Stimulated activated CD4-positive, alpha-beta T cell treated with anti-CD3 and anti-CD28 coated beads, Interleukin-2, amount 100 ng/mL, for 48 hours (primary cell): ENCODE data around the gene MRPS10.
"Not testable (repeated sequence)": the region's sequence is repeated elsewhere in the genome, so short reads cannot be mapped to it uniquely, and the experiment has no call there.

Source experiments
- DNase-seq, 2 donors: peaks; one replicate each; pipeline ENCODE4 v3.0.0-alpha.2; 2020

MRPS10 gene

DNA sequence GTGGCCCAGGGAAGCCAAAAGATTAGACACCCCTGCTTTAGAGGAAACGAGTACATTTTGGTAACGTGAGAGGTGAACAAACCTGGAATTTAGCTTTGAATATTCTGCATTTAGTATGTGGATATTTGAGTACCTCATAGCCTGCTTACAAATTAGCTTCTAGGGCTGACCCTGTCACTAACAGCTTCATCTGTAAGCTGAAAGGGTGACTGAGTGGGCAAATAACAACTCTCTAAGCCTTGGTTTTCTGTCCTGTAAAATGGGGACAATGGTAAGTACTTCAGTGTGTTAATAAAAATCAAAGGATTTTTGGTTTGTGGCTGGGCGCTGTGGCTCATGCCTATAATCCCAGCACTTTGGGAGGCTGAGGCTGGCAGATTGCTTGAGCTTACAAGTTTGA is 14.5 kb downstream of the MRPS10 start:
- DNase-seq = no peak

DNA sequence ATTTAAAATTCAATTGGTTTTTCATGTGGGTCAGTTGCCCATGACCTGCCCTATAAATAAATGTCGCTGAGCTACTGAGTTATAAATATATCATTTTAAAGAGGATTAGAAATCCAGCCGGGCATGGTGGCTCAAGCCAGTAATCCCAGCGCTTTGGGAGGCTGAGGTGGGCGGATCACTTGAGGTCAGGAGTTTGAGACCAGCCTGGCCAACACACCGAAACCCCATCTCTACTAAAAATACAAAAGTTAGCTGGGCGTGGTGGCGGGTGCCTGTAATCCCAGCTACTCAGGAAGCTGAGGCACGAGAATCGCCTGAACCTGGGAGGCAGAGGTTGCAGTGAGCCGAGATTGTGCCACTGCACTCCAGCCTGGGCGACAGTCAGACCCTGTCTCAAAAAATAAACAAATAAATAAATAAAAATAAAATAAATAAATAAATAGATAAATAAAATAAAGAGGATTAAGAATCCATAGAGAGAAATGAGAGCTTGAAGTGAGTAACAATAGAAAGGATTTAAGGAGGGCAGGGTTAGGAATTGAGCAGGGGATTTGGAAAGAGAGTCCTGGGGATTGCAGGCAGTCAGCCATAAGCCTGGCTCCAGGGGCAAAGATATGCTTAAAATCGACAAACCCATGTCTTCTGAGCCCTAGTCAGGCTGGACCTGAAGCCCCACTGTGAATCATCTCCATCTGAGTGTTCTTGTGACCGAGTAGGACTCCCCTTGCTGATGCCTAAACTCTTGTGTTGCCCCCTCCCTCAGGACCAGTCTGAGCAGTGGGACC is 15.3 kb downstream of the MRPS10 start:
- not testable (repeated sequence) for DNase-seq

DNA sequence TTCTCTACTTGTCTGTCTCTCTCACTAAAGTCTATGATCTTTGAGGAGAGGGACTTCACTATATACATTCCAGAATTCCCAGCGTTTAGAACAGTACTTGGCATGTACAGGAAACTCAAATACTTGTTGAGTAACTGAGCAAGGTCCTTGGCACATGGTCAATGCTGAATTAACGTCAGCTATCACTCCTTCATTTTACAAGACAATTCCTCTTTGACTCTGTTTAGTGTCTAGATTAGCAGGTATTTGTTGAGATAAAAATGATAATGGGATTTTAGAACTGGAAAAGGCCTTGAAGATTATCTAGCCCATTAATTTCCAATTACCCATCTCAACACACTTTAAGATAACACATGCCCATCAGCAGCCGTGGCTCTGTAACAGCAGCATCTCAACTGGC is 16.3 kb downstream of the MRPS10 start:
- no peak for DNase-seq

DNA sequence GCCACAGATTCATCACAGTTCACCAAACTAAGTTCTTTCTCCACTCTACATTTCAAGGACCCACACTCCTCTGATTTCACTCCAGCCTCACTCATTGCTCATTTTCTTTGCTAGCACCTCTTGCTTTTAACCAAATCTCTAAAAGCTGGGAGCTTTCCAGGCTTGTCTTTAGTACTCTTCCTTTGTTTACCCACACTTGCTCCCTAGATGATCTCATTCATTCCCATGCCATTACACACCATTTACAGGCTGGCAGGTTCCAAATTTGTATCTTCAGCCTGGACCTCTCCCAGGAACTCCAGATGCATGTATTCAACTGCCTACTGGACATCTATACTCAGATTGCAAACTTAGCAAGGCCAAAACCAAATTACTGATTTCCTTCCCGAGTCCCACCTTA is 17.6 kb downstream of the MRPS10 start:
- DNase-seq = no peak

DNA sequence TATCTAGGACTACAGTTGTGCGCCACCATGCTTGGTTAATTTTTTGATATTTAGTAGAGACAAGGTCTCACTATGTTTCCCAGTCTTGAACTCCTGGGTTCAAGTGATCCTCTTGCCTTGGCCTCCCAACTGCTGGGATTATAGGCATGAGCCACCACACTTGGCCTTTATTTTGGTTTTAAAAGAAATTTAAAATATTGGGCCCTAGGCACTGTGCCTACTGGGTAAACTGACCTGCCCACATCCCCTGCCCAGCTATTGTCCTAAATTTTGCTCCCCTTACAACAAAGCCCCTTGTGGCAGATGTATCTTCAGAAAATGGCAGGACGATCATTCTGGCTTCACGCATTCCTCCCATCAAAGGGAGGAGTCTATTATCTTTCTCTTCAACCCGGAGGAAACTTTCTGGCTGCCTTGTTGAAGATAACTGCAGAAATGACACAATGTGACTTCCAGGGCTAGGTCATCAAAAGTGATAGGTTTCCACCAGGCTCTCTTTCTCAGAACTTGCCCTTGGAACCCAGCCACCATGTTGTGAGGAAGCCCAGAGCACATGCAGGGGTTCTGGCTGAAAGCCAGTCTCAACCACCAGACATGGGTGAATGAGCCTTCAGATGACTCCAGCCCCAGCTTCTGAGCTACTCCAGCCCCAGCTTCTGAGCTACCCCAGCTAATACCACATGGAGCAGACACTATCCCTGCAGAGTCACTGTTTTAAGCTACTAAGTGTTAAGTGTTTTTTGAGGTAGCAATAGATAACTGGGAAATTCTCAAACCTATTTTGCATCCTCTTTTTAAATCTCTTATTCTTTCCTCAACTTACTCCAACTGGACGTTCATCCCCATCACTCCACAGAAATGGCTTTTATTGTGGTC is 18.3 kb downstream of the MRPS10 start:
- no peak for DNase-seq

DNA sequence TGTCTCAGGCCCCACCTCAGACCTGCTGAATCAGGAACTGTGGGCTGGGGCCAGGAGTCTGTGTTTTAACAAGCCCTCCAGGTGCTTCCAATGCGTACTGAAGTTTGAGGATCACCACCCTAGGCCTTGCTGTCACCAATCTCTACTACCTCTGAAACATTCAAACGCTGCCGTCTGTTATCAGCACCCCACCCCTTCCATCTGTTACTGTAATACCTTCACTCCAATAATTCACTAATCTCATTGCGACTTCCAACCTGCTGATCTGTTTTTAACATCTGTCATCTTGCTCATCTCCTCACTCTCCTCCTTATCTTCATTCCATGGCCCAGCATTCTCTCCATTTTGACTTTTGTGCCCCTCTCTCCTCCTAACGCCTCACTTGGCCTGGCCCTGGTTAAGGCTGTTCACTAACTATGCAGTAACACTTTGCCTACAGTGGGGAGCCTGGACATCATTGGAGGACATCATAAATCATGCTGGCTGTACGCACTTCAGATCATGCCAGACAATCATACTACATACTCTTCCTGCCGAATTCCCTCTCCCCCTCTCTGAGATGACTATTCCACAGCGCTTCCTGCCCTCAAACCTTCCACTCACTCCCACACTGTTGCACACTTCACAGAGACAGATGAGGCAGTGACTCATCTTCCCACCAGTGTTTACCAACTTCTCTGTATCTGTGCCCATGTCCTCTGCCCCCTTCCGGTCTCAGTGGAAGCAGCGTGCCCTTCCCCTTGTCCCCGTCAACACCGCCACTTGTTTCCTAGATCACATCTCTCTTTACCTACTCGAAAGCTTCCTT is 19.9 kb downstream of the MRPS10 start:
- DNase-seq = no peak

DNA sequence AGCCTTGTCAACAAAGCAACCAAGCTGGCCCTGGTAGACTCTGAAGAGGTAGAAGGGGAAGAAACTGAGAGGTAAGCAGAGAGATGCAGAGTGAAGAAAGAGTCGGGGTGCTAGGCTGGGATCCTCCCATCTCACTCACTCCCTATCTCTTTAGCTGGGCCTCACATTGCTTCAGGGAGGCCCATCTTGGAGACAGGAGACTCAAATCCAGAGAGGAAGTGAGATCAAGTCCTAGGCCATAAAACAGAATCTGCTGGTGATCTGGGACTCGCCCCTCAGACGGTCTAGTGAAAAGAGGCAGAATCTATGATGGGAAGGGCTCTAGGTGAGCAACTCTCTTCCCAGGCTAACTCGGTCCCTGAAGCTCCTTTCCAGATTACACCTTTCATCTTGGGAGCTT is 22.2 kb downstream of the MRPS10 start:
- DNase-seq = no peak

DNA sequence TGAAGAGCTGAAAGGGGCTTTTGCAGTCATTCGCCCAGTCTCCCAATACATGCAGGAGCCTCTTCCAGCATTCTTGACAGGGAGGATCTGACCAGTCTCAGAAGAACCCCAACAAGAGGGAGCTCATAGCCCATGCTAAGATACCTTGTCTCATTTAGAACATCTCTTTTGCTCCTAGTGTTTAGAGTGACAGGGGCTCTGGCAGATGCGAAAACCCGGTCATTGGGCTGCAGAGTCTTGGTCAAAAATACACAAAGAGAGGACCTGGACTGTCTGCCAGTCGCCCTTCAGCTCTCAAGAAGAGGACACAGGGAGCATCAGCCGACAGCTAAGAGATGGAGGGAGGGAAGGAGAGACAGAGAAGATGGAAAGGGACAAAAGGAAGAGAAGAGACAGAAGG is 23.6 kb downstream of the MRPS10 start:
- DNase-seq = no peak

DNA sequence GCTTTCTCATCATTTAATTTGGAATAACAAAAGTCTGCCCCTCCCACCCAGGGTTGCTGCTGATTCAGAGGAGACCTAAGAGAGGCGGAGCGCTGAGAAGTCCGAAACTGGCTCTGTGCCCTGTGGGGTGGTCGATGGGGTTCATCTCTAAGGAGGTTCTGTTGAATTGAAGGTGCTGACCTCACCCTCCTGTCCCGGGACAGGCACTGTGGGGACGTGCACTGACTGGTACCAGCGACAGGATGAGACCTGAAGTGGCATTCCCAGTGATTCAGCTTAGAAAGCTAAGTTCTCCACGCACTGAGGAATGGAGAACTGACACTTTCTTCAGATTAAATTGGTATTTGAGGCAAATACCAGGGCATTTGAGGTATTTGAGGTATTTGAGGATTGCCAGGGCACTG is 24.2 kb downstream of the MRPS10 start:
- no peak for DNase-seq

DNA sequence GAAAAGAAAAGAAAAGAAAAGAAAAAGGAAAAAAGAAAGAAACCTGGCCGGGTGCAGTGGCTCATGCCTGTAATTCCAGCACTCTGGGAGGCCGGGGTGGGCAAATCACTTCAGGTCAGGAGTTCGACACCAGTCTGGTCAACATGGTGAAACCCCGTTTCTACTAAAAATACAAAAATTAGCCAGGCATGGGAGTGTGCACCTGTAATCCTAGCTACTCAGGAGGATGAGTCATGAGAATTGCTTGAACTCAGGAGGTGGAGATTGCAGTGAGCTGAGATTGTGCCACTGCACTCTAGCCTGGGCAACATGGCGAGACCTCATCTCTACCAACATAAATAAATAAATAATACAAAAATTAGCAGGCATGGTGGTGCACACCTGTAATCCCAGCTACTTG is 25.3 kb downstream of the MRPS10 start:
- DNase-seq = not testable (repeated sequence)

DNA sequence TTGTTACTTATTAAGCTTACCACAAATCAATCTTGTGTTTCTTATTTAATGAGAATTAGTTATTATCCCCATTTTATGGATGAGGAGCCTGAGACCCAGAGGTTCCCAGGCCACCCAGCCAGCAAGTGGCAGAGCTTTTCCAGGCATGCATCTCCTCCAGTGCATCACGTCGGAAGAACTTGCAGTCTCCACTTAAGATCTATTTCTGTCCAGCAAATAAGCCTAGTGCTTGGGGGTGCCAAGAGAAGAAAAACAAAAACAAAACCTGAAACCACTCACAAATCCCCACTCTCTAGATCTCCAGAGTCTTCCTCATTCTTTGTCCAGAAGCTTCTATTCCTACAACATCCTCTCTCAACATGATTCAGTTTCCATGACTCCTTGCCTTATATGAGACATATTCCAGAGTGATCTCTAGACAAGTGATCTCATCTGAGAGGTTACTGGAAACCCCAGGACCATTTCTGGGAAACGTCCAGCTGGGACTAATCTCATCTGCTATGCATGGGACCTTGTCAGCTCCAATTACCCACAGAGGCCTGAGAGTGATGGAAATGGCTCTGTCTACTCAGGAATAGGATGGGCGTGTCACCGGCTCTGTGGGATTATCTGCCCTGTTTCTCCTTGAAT is 27.0 kb downstream of the MRPS10 start:
- DNase-seq = no peak

DNA sequence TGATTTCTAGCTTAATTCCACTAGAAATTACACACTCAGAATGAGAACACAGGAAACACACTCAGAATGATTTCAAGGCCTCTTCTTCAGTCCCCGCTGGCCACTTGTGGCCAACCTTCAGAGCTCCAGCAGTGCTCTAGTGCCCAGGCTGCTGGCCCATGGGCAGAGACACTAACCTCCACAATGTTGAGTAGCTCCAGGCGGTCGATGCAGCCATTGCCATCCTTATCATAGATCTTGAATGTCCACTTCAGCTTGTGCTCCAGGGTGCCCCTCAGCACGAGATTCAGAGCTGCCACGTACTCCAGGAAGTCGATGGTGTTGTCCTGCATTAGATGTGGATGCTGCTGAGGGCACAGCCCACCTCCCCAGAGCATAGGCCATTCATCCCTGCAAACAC is 29.3 kb downstream of the MRPS10 start:
- DNase-seq = no peak

DNA sequence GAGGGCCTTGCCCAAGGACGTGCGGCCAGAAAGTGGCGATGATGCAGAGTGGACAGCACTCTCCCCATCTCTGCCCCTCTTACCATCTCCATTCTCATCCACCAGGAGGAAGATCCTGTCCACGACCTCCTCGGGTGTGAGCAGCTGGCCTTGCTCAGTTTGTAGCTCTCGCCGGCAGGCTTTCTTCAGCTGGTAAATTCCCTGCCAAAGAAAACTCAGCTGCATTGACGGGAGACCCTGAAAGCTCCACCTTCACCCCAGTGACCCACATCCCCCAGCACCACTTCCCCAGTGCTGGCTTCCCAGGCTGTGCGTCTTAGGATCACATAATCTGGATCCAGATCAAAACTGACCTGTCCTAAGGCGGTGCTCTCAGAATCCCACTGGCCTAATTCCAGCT is 32.1 kb downstream of the MRPS10 start:
- DNase-seq = no peak

DNA sequence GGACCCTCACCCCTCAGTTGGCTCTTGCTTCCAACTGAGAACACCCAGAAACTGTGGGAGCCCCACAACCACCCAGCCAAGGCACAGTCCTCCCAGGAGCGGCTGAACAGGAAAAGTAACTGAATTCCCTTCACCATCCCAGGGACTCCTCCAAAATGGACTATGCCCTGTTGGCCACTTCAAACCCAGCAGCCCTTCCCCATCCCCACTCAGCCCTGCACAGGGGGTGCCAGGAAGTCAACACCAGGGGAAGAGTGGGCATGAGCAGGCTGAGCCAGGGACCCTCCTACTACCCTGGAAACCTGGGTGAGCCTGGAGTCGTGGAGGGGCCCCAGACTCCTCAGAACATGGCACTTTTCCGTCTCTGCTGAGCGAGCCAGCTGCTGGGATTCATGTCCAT is 33.2 kb downstream of the MRPS10 start:
- DNase-seq = no peak

DNA sequence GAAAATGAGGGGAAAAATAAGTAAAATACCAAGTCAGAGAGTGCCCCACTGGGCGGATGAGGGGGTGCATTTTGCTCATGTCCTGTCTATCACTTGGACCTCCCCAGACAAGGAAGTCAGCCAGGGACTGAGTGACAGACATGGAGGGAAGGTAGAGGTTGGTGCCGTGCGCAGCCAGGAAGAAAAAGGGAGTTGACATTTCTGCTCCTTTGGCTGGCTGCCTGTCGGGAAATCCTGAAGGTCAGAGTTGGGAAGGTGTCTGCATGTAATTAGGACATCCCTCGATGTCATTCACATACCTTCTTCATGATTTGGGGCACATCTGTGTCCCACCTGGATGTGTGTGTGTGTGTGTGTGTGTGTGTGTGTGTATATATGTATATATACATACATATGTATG is 35.6 kb downstream of the MRPS10 start:
- DNase-seq = no peak

DNA sequence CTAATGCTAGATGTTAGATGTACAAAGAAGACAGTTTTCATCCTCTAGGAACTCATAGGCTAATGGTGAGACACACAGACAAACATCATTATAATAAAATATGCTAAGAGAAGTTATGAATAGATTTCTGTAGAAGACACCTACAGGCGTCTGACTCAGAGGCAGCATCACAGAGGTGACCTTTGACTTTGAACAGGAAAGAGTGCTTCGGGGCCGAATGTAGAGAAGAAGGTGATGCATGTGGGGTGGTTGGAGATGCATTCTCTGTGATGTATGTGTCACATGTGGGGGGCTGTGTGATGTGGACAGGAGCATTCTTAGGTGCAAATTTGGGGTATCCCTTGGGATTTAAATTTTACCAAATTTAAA is 37.7 kb downstream of the MRPS10 start:
- DNase-seq = peak in 1 of 2 donors; percentile 26

DNA sequence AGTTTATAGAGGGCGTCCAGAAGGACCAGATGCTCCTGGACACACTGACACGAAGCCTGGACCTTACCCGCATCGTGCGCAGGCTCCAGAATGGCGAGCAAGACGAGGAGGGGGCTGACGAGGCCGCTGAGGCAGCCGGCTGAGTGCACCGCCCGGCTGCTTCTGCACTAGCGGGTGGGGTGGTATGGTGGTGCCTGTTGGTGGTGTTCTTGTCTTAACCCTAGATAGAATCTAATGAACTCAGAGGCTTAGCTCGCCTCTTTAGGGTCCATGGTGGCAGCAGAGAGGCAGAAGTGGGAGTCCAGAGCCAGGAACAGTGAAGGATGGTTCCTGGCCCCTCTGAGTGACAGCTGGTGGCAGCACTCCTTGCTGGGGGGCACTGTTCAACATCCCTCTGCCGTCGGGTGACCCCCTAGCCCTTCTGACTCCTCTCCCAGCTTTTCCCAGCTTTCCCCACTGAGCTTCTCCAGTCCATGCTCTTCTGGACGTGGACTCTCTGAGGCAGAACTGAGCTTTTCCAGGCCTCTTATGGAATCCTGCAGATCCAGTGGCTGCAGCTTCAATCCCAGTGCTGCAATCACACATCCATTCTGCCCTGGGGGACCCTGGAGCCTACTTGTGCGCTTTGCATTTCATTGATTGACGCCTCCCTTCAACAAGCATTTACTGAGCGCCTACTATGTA is 38.3 kb downstream of the MRPS10 start:
- DNase-seq = no peak

DNA sequence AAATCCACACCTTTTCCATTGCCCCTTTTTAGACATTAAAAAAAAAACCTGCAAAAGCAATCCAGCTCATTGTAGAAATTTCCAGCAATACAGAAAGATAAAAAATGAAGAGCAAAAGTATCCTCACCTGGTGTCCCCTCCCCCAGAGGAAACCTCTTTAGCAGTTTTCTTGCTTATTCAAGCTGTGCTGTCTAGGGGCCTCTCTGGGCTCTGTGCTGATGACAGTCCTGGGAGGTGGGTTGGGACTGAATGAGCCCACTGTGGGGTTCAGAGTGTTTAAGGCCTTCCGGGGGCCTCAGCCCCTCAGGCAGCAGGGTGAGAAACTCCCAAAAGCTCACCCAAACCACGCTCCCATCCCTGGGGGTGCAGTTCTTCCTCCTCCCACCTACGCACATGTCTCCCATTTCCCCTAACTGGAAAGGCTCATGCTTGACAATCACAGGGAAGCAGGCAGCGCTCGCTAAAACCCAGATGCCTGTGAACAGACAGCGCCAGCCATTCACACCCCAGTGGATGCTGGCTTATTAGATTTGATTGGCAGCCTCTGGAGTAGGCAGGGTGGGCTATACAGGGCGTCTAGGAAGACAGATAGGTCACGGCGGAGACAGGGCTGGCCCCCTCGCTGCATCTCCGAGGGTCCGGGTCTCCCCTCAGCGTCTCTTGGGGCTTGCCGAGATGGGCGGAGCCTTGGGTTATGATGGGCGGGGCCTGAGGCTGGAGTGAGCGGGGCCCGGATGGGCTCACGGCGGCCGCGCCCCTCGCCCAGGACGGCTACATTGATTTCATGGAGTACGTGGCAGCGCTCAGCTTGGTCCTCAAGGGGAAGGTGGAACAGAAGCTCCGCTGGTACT is 39.9 kb downstream of the MRPS10 start:
- peak in 1 of 2 donors; percentile 18 for DNase-seq

DNA sequence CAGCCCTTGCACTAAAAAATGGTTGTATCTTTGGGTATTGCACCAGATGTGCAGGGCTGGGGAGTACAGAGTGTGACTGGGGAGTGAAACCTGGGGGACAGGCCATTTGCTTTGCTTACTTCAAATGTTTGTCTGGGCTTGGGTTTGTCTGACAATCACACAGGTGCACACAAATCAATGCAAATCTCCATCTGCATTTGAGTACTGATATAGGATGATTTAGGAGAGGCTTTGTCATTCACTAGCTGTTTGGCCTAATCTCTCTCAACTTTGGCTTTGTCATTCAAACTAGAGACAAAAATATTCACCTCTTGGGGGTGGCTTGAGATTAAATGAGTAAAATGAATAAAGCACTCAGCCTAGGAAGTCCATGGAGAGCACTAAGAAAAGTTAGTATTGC is 40.7 kb downstream of the MRPS10 start:
- DNase-seq = no peak

DNA sequence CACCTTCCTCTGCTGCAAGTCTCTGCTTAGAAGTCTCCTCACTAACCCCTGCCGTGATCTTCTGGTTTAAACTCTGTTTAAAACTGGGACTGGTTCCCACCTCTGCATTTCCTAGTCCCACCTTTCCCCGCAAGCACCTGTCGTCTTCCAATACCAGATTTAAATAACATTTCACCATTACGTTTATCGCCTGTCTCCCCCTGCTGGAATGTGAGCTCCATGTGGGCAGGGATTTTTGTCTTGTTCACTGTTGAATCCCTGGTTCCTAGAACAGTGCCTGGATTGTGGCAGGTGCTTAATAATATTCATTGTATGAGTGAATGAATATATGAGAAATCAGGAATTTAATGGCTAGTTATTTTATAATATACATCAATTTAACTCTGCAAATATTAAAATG is 41.8 kb downstream of the MRPS10 start:
- no peak for DNase-seq

DNA sequence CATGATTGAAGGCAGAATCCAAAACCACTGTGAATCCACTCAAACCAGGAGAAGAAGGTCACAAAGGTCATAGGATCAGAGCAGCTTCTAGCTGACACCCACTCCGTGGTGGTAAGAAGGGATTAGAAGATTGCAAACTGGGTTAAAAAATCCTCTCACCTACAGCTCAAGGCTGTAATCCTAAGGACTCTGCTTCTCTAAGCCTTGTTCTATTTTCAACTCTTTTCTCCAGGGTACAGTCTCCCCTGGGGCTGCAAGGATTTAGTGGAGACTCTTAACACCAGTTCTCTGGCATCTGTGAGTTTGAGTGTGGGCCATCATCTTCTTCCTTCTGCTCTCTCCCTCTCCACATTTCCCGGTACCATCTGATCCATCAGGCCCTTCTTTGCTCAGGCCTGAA is 44.6 kb downstream of the MRPS10 start, which contains the start of gene GUCA1A:
TSS of gene GUCA1A (plus strand) at position 264 of the 400 bp plus-strand sequence. CDS start 250 bp downstream, outside the sequence.
- DNase-seq = no peak
